Stimulated activated CD8-positive, alpha-beta memory T cell treated with anti-CD3 and anti-CD28 coated beads, Interleukin-15, amount 100 ng/mL, for 4 hours (primary cell): ENCODE results near the gene PODXL2.

Source experiments
- DNase-seq, 2 donors: peaks; one replicate each; pipeline ENCODE4 v3.0.0-alpha.2; 2020; ENCODE audit warnings: low read depth in 2 of 2

Gene PODXL2

DNA sequence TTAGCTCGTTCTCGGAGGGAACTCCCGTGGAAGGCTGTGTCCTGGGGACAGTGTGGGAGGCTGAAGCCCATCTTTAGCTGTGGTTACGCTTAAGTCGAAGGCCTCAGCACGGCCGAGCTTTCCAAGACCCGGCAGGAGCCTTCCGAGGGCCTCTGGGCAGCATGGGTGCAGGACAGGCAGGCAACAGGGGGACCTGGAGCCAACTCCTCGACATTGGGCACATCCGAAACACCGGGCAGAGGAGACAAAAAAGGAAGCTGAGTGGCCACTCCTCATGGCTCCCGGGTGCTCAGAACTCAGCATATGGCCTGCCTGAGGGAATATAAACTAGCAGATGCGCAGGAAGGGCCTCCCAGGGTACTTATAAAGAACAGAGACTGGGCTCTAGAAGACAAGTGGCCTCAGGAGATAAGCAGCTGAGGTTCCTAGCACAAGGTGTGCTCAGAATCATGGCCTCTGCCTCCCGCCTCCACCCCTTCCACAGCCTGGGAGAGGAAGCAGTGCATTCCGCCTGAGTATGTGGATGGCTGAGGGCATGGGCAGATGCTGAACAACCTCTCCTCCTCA is 77.9 kb downstream of the PODXL2 start:
- no peak for DNase-seq

- DNase-seq: no peak
Measured at GRCh38 chr3:127707851-127708411, 78.9 kb downstream of the PODXL2 start.

GRCh38 chr3:127708837-127709236 is 79.9 kb downstream of the PODXL2 start:
- no peak for DNase-seq

GRCh38 chr3:127709320-127710060 is 80.5 kb downstream of the PODXL2 start:
- DNase-seq: no peak

GRCh38 chr3:127710155-127710941 is 81.4 kb downstream of the PODXL2 start:
- no peak for DNase-seq

DNA sequence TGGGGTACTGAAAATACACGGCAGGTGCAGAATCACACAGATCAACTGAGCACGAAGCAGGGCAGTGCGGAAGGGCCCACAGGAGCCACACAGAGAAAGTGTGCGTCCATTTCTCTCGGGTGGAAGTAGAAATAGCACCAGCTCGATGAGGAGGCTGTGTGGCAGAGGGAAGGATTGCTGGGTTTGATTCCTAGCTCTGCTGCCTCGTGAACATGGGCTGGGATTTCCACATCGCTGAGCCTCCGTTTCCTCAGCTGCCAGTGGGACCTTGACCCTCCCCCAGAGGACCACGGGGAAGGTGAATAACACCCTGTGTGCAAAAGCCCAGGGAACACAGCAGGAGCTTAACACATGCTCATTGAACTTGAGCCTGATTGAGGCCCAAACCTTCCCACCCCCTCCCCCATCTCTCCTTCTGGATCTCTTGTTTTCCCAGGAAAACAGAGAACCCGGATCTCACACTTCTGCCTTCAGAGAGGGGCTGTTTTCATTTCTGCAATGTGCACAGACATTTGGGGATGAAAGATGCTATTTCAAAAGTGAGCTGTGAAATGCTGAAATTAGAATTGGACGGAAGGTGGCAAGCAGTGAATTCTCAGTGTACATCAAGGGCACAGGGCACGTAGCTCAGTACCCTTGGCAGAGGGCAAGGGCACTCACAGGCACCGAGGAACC is 82.2 kb downstream of the PODXL2 start:
- no peak for DNase-seq

DNA sequence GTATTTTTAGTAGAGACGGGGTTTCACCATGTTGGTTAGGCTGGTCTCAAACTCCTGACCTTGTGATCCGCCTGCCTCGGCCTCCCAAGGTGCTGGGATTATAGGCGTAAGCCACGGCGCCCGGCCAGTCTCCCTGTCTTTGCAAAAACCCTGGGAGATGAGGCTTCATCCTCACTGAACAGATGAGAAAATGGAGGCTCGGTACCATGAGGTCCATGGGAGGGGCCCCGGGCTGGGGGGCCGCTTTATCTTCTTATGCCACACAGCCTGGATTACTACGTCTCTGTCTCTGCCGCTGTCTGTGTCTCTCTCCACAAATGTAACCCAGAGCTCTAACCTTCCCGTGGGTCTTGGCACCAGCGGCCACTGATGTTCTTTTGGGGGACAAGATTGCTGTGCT is 82.9 kb downstream of the PODXL2 start:
- no peak for DNase-seq

GRCh38 chr3:127712461-127712860 is 83.5 kb downstream of the PODXL2 start:
- DNase-seq: no peak

DNA sequence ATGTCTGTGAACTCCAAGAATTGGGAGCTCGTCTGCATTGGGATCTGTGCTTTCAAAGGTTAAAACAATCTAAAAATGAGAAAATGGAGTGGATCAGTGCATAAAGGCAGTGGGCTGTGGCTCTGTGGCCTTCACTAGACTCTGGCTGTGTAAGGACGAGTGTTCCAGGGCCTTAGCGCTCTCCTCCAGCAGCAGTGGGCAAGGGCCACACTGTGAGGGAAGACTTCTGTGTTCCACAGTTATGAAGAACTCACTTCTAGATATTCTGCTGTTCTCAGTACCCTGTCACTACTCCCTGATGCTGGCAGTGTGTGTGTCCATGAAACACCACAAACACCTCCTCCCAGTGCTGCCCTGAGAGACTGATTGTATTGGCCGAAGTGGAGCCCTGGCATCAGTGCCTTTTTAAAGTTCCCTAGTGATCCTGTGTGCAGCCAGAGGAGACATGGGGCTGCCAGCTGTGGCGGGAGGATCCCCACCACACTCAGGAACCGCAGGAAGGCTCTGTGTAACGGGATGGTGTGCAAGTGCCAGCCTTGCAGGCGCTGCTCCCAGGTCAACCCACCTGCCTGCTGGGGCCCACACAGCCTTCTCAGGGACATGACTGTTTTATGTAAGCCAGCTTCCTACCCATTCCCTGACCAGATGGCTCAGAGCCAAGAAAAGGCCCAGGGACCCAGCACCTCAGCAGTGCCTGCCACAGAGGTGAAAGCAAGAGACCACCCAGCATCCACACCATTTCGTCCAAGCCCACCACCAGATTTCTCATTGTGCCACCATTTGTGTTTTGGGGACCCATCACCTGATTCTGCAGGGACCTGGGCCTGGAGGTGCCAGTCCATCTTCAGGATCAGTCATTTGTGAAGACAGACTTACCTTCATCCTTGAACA is 84.1 kb downstream of the PODXL2 start:
- no peak for DNase-seq

DNA sequence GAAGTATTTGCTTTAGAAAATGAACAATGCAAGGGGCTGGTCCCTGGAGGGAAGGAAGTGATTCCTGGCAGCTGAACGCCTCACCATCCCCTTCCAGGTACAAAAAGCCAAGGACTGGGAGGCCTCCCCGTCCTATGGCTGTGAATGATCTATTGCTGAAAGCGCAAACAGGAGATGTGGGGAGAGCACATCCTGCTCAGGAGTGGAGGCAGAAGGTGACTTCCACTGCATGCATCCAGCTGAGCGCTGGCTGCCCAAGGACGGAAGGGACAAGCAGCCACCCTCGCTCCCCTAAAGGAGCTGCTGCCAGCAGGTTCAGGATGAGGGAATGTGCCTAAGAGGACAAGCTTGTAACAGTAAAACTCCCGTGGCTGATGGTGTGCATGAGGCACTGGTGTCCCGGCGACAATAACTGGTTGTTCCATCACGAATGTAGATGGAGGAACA is 85.2 kb downstream of the PODXL2 start:
- no peak for DNase-seq

DNA sequence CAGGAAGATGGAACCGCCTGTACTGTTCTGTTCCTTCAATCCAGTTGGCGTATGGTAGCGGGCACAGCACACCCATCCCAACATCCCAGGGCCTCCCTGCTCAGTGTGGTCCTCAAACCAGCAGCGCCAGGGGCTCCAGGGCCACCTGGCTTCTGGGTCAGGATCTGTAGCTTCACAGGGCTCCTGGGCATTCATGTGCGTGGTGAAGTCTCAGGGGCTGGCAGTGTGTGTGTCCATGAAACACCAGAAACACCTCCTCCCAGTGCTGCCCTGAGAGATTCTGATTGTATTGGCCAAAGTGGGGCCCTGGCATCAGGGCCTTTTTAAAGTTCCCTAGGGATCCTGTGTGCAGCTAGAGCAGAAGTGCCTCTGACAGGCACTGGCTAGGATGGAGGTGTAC is 85.9 kb downstream of the PODXL2 start:
- DNase-seq: no peak

- DNase-seq: no peak
Measured at GRCh38 chr3:127715532-127715931, 86.5 kb downstream of the PODXL2 start.

DNA sequence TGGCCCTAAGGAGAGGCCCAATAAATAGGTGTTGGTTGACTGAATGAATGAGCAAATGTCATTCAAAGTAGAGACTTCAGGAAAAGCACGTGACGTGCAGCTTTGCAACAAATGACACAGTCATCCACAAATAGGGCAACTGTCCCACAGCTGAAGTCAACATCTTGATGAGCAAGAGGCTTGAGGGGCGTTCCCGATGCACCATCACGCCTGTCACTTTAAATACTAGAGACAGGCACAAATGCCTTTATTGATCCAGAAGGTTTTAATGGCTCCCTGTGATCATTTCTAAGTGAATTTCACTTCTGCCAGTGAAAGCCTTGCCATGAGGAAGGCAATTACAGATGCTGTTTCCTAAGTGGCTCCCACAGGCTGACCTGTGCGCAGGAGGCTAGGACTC is 87.4 kb downstream of the PODXL2 start:
- DNase-seq: no peak

GRCh38 chr3:127717357-127718244 is 88.6 kb downstream of the PODXL2 start:
- DNase-seq: no peak

DNA sequence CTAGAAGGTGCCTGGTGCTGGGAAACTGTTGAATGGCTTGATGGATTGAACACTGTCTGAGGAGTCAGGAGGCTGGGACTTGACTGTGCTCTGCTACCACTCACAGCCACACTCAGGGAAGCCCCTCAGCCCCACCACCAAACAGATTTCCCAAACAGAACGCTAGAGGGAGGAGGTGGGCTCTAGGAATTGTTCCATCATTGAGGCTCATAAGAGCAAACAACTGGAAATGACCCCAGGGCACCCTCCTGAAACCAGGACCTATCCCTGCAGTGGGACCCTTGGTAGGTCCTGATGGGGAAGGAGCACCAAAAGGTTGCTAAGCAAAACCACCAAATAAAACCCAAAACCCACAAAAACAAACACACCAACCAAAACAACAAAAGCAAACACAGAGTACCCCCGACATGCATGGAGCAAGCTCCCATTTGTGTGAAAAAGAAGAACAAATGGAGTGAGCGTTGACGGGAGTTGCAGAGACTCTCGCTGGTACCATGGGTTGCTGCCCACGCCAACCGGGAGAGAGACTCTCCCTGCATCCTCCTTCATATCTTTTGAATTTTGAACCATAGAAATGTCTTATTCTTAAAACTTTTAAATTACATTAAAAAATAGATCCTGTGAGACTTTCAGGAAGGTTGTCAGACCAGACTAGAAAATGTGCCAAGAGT is 89.4 kb downstream of the PODXL2 start:
- DNase-seq: no peak

- no peak for DNase-seq
Measured at GRCh38 chr3:127718916-127719290, 89.9 kb downstream of the PODXL2 start.

GRCh38 chr3:127719369-127719768 is 90.4 kb downstream of the PODXL2 start:
- DNase-seq: no peak

DNA sequence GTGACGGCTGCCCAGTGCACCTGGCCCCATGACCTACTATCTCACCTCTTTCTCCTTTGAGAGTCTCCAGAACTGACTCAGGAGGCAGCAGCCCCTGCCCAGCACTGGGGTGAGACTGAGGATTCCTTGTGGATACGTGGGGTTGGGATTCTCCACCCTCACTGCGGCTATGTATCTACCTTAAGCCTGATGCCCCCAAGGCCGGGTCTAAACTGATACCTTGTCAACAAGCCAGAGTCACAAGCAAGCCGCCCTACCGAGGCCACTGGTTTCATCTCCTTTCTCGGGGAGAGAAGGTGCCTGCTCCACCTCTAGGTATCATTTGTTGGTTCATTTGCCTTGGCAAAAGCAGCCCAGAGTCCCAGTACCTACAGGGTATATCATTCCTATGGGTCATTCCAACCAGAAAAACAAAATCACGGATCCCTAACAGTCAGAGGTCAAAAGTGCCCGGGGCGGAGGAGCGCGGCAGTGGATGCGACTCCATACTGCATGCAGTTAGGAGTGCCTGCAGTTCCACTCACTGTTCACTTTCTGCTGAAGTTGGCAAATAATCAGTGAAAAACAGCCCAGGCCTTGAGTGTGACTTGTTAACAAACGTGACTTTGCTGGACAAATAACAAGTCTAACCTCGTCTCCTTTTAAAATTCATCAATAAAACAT is 91.3 kb downstream of the PODXL2 start:
- DNase-seq: no peak
